Stimulated activated naive CD8-positive, alpha-beta T cell treated with anti-CD3 and anti-CD28 coated beads, Interleukin-15, amount 100 ng/mL, for 72 hours (primary cell): ENCODE results near the gene OR4F17.
"Not testable (repeated sequence)": the region's sequence is repeated elsewhere in the genome, so short reads cannot be mapped to it uniquely, and the experiment has no call there.

Experiments
- ATAC-seq: fragments of 150-1000 bp; cut with Tn5 transposase; 2 replicates; pipeline ENCODE4 v1.10.0; 2021; ENCODE audit warnings: mild to moderate bottlenecking, moderate library complexity
- DNase-seq, 2 donors: peaks; one replicate each; pipeline ENCODE4 v3.0.0; 2021 to 2022
- H3K27ac Mint-ChIP-seq, 2 donors: one replicate each; pipeline ENCODE4 v1.8.0; 2022; ENCODE audit warnings: mild to moderate bottlenecking in 2 of 2, mixed read lengths in 2 of 2, moderate library complexity in 2 of 2
- H3K27me3 Mint-ChIP-seq: one replicate; pipeline ENCODE4 v1.8.0; 2022; ENCODE audit warnings: mixed read lengths
- H3K4me1 Mint-ChIP-seq: one replicate; pipeline ENCODE4 v1.8.0; 2022; ENCODE audit warnings: mild to moderate bottlenecking, mixed read lengths
- H3K4me3 Mint-ChIP-seq, 2 donors: one replicate each; pipeline ENCODE4 v1.8.0; 2022; ENCODE audit warnings: mild to moderate bottlenecking in 2 of 2, mixed read lengths in 2 of 2, moderate library complexity in 1 of 2
- H3K9me3 Mint-ChIP-seq, 2 donors: one replicate each; pipeline ENCODE4 v1.8.0; 2022; ENCODE audit warnings: mixed read lengths in 2 of 2

The OR4F17 gene, protein sequence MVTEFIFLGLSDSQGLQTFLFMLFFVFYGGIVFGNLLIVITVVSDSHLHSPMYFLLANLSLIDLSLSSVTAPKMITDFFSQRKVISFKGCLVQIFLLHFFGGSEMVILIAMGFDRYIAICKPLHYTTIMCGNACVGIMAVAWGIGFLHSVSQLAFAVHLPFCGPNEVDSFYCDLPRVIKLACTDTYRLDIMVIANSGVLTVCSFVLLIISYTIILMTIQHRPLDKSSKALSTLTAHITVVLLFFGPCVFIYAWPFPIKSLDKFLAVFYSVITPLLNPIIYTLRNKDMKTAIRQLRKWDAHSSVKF

DNA sequence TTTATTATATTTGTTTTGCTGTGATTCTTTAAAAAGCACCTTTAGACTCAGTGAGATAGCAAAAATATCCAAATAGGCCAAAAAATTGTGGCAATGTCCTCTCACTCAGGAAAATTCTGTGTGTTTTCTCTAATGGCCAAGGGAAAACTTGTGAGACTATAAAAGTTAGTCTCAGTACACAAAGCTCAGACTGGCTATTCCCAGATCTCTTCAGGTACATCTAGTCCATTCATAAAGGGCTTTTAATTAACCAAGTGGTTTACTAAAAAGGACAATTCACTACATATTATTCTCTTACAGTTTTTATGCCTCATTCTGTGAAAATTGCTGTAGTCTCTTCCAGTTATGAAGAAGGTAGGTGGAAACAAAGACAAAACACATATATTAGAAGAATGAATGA lies at the start of gene OR4F17:
TSS of gene OR4F17 (plus strand) at position 301 of the 400 bp plus-strand sequence. CDS start 3,575 bp downstream, outside the sequence.
- H3K9me3 Mint-ChIP-seq, H3K4me1 Mint-ChIP-seq, H3K27ac Mint-ChIP-seq, H3K27me3 Mint-ChIP-seq, DNase-seq, H3K4me3 Mint-ChIP-seq, ATAC-seq: not testable (repeated sequence)

DNA sequence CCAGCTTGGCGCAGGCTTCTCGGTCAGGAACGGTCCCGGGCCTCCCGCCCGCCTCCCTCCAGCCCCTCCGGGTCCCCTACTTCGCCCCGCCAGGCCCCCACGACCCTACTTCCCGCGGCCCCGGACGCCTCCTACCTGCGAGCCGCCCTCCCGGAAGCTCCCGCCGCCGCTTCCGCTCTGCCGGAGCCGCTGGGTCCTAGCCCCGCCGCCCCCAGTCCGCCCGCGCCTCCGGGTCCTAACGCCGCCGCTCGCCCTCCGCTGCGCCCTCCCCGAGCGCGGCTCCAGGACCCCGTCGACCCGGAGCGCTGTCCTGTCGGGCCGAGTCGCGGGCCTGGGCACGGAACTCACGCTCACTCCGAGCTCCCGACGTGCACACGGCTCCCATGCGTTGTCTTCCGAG lies 36.1 kb upstream of the OR4F17 start:
- peak; percentile 32 to 60 for DNase-seq
- H3K4me3 Mint-ChIP-seq, H3K9me3 Mint-ChIP-seq, H3K27me3 Mint-ChIP-seq, H3K4me1 Mint-ChIP-seq, ATAC-seq, H3K27ac Mint-ChIP-seq: not testable (repeated sequence)

DNA sequence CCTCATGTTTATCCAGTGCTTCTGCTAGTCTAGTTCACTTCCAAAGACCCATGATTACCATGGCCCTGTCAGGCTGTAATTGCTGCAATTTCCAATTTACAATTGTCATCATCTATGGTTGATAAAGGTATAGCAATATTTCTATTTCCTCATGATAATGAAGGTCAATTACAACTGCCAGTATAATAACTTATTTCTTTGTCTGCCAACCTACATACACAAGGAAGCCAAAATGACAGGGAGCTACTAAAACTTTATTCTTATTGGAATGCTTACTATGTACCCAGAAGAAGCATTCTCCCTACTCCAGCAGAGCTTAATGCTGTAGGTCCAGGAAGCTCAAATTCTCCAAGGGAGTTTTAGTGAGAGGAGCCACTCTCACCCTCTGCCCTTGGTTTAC lies 24.0 kb upstream of the OR4F17 start:
- DNase-seq, H3K4me1 Mint-ChIP-seq, H3K4me3 Mint-ChIP-seq, H3K9me3 Mint-ChIP-seq, ATAC-seq, H3K27me3 Mint-ChIP-seq, H3K27ac Mint-ChIP-seq: not testable (repeated sequence)

DNA sequence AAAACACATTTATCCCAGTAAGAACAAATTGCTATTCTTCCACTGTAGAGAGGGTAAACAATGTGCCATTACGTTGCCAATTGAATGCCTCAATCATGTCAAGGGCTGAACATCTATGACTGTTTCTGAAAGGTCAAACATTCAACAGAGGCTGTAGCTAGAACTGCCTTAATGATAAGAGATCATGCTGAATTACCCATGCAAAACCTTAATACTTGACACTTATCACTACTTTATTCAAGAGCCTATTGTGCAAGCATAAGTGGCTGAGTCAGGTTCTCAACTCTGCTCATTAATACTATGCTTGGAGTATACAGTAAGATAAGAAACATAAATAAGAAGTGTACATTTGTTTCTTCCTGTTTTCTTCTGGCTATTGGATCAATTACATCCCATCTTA lies 23.3 kb upstream of the OR4F17 start:
- not testable (repeated sequence) for H3K4me1 Mint-ChIP-seq, DNase-seq, H3K4me3 Mint-ChIP-seq, H3K27ac Mint-ChIP-seq, H3K9me3 Mint-ChIP-seq, H3K27me3 Mint-ChIP-seq, ATAC-seq

DNA sequence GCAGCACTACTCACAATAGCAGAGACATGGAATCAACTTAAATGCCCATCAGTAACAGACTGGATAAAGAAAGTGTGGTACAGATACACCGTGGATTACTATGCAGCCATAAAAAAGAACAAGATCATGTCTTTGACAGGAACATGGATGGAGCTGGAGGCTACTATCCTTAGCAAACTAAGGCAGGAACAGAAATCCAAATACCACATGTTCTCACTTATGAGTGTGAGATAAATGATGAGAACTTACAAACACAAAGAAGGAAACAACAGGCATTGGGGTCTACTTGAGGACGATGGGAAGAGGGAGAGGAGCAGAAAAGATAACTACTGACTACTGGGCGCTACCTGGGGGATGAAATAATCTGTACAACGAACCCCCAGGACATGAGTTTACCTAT lies 16.2 kb upstream of the OR4F17 start:
- H3K9me3 Mint-ChIP-seq, ATAC-seq, H3K27ac Mint-ChIP-seq, H3K4me1 Mint-ChIP-seq, H3K4me3 Mint-ChIP-seq, DNase-seq, H3K27me3 Mint-ChIP-seq: not testable (repeated sequence)

DNA sequence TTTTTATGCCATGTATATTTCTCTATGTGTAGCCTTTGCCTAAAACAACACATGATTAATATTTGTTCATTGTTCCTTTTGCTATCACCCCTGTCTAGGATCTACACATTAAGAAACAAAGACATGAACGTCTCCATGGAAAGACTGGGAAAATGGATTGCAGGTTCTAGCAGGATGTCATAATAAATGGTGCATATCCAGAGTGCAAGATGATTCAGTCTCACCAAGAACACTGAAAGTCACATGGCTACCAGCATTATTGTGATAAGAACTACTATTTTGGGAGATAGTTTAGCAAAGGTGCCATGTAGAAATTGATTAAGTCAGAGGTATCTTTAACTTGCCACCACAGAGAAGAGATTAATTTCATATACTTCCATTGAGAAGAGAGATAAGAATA lies 12.1 kb upstream of the OR4F17 start:
- not testable (repeated sequence) for H3K4me1 Mint-ChIP-seq, H3K4me3 Mint-ChIP-seq, DNase-seq, H3K27me3 Mint-ChIP-seq, H3K27ac Mint-ChIP-seq, H3K9me3 Mint-ChIP-seq, ATAC-seq

DNA sequence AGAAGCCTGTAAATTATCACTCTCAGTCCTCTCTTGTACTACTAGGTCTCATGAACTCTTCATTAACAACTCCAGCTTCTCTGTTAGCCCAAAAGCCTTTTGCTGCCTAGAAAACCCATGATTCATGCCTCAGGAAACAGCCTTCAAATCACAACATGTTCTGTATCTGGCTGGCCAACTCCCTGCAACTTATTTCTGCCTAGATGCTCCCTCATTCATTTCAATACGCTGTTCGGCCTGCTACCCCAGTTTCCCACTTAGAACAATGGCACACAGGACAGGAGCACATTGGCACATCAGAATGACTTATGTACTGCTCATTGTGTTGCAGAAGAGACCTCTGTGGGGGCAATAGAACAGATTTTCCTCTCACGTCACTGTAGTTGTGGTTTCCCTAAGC lies 9.3 kb upstream of the OR4F17 start:
- H3K4me1 Mint-ChIP-seq, ATAC-seq, DNase-seq, H3K9me3 Mint-ChIP-seq, H3K27me3 Mint-ChIP-seq, H3K27ac Mint-ChIP-seq, H3K4me3 Mint-ChIP-seq: not testable (repeated sequence)

DNA sequence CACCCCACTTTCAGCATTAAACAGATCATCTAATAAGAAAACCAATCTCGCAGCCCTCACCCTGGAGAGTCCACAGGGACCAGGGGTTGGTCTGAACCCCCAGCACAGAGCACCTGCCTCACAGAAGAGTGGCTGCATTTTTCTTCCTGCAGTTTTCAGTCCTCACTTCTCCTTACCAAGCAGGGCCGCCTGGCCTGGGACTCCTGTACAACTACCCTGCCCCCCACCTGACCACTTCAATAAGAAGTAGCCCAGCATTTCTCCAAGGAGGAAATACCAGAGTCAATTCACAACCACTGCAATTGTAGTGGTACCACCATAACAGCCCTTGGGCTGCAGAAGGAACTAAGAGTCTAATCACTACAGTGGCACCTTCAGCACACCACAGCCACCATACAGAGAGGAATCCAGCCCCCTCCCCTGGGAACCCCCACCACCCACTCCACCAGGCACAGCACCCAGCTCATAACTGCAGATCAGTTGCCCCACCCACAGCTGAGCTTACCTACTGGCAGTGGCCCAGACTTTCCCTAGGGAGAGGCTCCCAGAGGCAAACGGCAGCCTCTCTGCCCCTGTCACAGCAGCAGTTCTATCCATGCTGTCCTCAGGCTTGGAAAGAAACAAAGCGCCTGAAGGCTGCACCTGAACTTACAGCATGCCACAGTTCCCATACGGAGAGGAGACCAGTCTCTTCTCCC lies 13.7 kb downstream of the OR4F17 start:
- DNase-seq, H3K27me3 Mint-ChIP-seq, H3K9me3 Mint-ChIP-seq, H3K27ac Mint-ChIP-seq, H3K4me1 Mint-ChIP-seq, ATAC-seq, H3K4me3 Mint-ChIP-seq: not testable (repeated sequence)
